Right lobe of liver (tissue), 6 donors: Measurements from ENCODE around the gene MXRA7. TPM values are rescaled to one million over a fixed set of nuclear protein-coding genes. Genes with fewer than 3 reads are reported as not detected.
"Not testable (repeated sequence)": the region's sequence is repeated elsewhere in the genome, so short reads cannot be mapped to it uniquely, and the experiment has no call there.

Source experiments
- ATAC-seq, 4 donors: fragments of 200-7000 bp; cut with Tn5 transposase; one replicate each; pipeline ENCODE4 v1.9.1; 2020; ENCODE audit warnings: mild to moderate bottlenecking in 4 of 4, moderate library complexity in 4 of 4
- DNase-seq, 3 donors: peaks; one replicate each; pipeline ENCODE4 v3.0.0-alpha.2; 2020
- H3K27ac ChIP-seq, 3 donors: fragments of 200-600 bp; one replicate each; pipeline ENCODE4 v1.8.0; 2022
- H3K27me3 ChIP-seq, 2 donors: fragments of 200-600 bp; one replicate each; pipeline ENCODE4 v1.8.0; 2022
- H3K36me3 ChIP-seq, 4 donors: fragments of 200-600 bp; sonication (generic) in 1 of 4; one replicate each; pipeline versions ENCODE4 v1.5.1 to v1.8.0; 2017 to 2022; ENCODE audit warnings: control low read depth in 1 of 4
- H3K4me1 ChIP-seq, 4 donors: fragments of 200-600 bp; sonication (generic) in 1 of 4; one replicate each; pipeline versions ENCODE4 v1.5.1 to v1.8.0; 2017 to 2022; ENCODE audit warnings: control low read depth in 1 of 4
- H3K4me3 ChIP-seq, 3 donors: fragments of 200-600 bp; one replicate each; pipeline ENCODE4 v1.8.0; 2022
- H3K9me3 ChIP-seq, 4 donors: fragments of 200-600 bp; sonication (generic) in 1 of 4; one replicate each; pipeline versions ENCODE4 v1.5.1 to v1.8.0; 2017 to 2022; ENCODE audit warnings: control low read depth in 1 of 4
- CTCF ChIP-seq, 4 donors: fragments of 200-600 bp in 3 of 4; fragments of 450-650 bp in 1 of 4; IDR thresholded peaks; one replicate each; pipeline versions ENCODE4 v1.5.1 to v1.8.0; 2016 to 2022; ENCODE audit warnings: antibody characterized with exemption in 4 of 4, mild to moderate bottlenecking in 2 of 4
- POLR2A ChIP-seq: fragments of 450-650 bp; IDR thresholded peaks from one replicate; pipeline ENCODE4 v1.6.1; 2017; ENCODE audit warnings: antibody characterized with exemption, mild to moderate bottlenecking
- WGBS: methylation state at CpG from one replicate; pipeline ENCODE4 v1.1.6; 2018; ENCODE audit warnings: low coverage, low lambda C conversion rate; ENCODE audit not compliant: insufficient coverage; ENCODE audit errors: missing lambda C conversion rate; 5-methylcytosine and 5-hydroxymethylcytosine counted together
- intact Hi-C, 2 donors: fragments of 100-400 bp; cut with DNase I; formaldehyde crosslinking; loops; one replicate each; pipeline versions ENCODE4 v1.11.2 to v1.14.1; 2022
- total RNA-seq, 6 experiments: library from RNA; depleted of rRNA in 2 of 6; stranded (reverse); fragments of >200 nt in 2 of 6; fragmentation: NEBNext Ultra II Directional in 3 of 6; extraction: Animal tissue kit (Norgen Biotek cat#: 25700) in 3 of 6; gene quantifications; one replicate each; pipeline versions ENCODE4 v1.1.0 to v1.2.4, GENCODE V29; 2016 to 2023
- donor health status: DM: no; HTN: yes; CAD: no.
- donor health status: DM: no; HTN: no; CAD: no.
- donor health status: DM: no; HTN: no; CAD: no.
- donor health status: DM: no; HTN: yes; CAD: no.
- donor health status: DM: no; HTN: yes; CAD: no.

Gene MXRA7
- total RNA-seq, 6 experiments from 2014 or later: 7.7 to 25.4 (median 15.3) TPM

- Histone ChIP-seq H3K36me3 (peaks cover 4 to 42% (median 22%) of the 10 kb centered on the region in 4 donors), H3K4me1 (peaks cover 0 to 18% (median 9%) of the 10 kb centered on the region in 4 donors), H3K27ac (peak within 1 kb of the TSS; percentile 98 to 99 (median 99)), H3K9me3 (no peaks in the 10 kb centered on the region), H3K4me3 (peak within 1 kb of the TSS; percentile 92 to 100 (median 93)), H3K27me3 (no peaks in the 10 kb centered on the region)
- intact Hi-C loops: no loop called here
- peak; percentile 97 to 99 (median 98) for DNase-seq
- peak; percentile 87 to 95 (median 90) for ATAC-seq
- no peak for TF ChIP-seq CTCF (IDR thresholded peaks at IDR 0.05)
- TF ChIP-seq POLR2A: peak; percentile 95
- 0% methylated on average over 7 of the region's 60 CpGs for WGBS
Measured at GRCh38 chr17:76726231-76726775, 15.5 kb upstream of the MXRA7 start, which contains the start of gene JMJD6. Gene JMJD6 (minus strand): TSS chr17:76726606. CDS start chr17:76726475, 131 bp downstream.

- DNase-seq (peak; percentile 80 to 86 (median 82)), ATAC-seq (peak; percentile 37 to 58 (median 53))
- Histone ChIP-seq H3K27ac (peak overlapping the region; percentile 98 to 99 (median 99)), H3K36me3 (peaks cover 4 to 44% (median 25%) of the 10 kb centered on the region in 4 donors), H3K27me3 (no peaks in the 10 kb centered on the region), H3K9me3 (no peaks in the 10 kb centered on the region), H3K4me1 (peaks cover 0 to 18% (median 9%) of the 10 kb centered on the region in 4 donors), H3K4me3 (peak overlapping the region; percentile 92 to 100 (median 93))
- intact Hi-C loops: no loop called here
- TF ChIP-seq CTCF (IDR thresholded peaks at IDR 0.05): no peak
- TF ChIP-seq POLR2A: no peak
- WGBS: 7% methylated on average over 13 of the region's 38 CpGs
Measured at GRCh38 chr17:76725580-76726230, 14.9 kb upstream of the MXRA7 start.

GRCh38 chr17:76723812-76724211 lies 13.0 kb upstream of the MXRA7 start:
- no peak for ATAC-seq
- no peak for DNase-seq
- peaks cover 14 to 63% (median 37%) of the 10 kb centered on the region in 4 donors for H3K36me3 ChIP-seq
- peaks cover 0 to 18% (median 9%) of the 10 kb centered on the region in 4 donors for H3K4me1 ChIP-seq
- H3K27ac ChIP-seq: no peak overlapping the region
- TF ChIP-seq POLR2A (no peak), CTCF (IDR thresholded peaks at IDR 0.05) (no peak)
- no peak overlapping the region for H3K4me3 ChIP-seq
- intact Hi-C loops: no loop called here
- WGBS: 90% methylated on average over 2 of the region's 9 CpGs
- no peaks in the 10 kb centered on the region for H3K9me3 ChIP-seq
- H3K27me3 ChIP-seq: no peaks in the 10 kb centered on the region

GRCh38 chr17:76722977-76723376 lies 12.2 kb upstream of the MXRA7 start:
- WGBS: 97% methylated on average over 7 of the region's 8 CpGs
- H3K9me3 ChIP-seq, H3K27ac ChIP-seq, intact Hi-C loops, H3K27me3 ChIP-seq, ATAC-seq, H3K4me3 ChIP-seq, DNase-seq: not testable (repeated sequence)
- Histone ChIP-seq H3K4me1 (peaks cover 0 to 16% (median 8%) of the 10 kb centered on the region in 4 donors), H3K36me3 (peaks cover 14 to 71% (median 43%) of the 10 kb centered on the region in 4 donors)

GRCh38 chr17:76722279-76722678 lies 11.5 kb upstream of the MXRA7 start:
- ATAC-seq: no peak
- peaks cover 14 to 78% (median 46%) of the 10 kb centered on the region in 4 donors for H3K36me3 ChIP-seq
- no peak overlapping the region for H3K4me3 ChIP-seq

More at GRCh38 chr17:76722279-76722678, 11.5 kb upstream of the MXRA7 start:
- Histone ChIP-seq H3K4me1 (peaks cover 0 to 12% (median 5%) of the 10 kb centered on the region in 4 donors), H3K27me3 (no peaks in the 10 kb centered on the region), H3K9me3 (no peaks in the 10 kb centered on the region), H3K27ac (no peak overlapping the region)
- DNase-seq: no peak
- no peak for TF ChIP-seq POLR2A
- no peak for TF ChIP-seq CTCF (IDR thresholded peaks at IDR 0.05)
- WGBS: 88% methylated on average over 7 of the region's 8 CpGs
- intact Hi-C loops: no loop called here
